Fibroblast of the aortic adventitia (primary cell): ENCODE measurements around the gene BIK. TPM values are rescaled to one million over a fixed set of nuclear protein-coding genes. Genes with fewer than 3 reads are reported as not detected.

Experiments used
- DNase-seq: peaks from one replicate; pipeline ENCODE4 v3.0.0-alpha.2; 2010; ENCODE audit warnings: low read depth
- H3K4me3 ChIP-seq: 2 replicates; pipeline ENCODE4 v1.5.1; 2011; ENCODE audit warnings: low read depth, mild to moderate bottlenecking, control low read depth, low read length, moderate library complexity
- CTCF ChIP-seq: IDR thresholded peaks from 2 replicates; pipeline ENCODE4 v1.5.1; 2011; ENCODE audit warnings: mild to moderate bottlenecking, low read length, control low read depth, inconsistent platforms; ENCODE audit not compliant: insufficient read depth
- total RNA-seq: library from RNA; depleted of rRNA; stranded (reverse); fragments of >200 nt; gene quantifications from 2 replicates; pipeline ENCODE4 v1.2.3, GENCODE V29; 2012; ENCODE audit warnings: low replicate concordance

Gene BIK
- total RNA-seq, 1 donor, result not detected

- no peak overlapping the region for H3K4me3 ChIP-seq
- TF ChIP-seq CTCF, result no peak
- DNase-seq, result no peak
These were observed 37.3 kb downstream of the BIK start for GRCh38 chr22:43147821-43148220.

- H3K4me3 ChIP-seq, result no peak overlapping the region
- DNase-seq, result no peak
- TF ChIP-seq CTCF, result no peak
These were observed 38.0 kb downstream of the BIK start for GRCh38 chr22:43148581-43148980.

- DNase-seq, result no peak
- TF ChIP-seq CTCF, result no peak
- peak overlapping the region; percentile 80 for H3K4me3 ChIP-seq
These were observed 40.2 kb downstream of the BIK start for GRCh38 chr22:43150731-43151206.

- peak; percentile 29 for DNase-seq
- H3K4me3 ChIP-seq, result peak within 1 kb of the TSS; percentile 80
- no peak for TF ChIP-seq CTCF
These were observed 40.9 kb downstream of the BIK start, which contains the start of gene TSPO for GRCh38 chr22:43151251-43152002. TSPO (plus strand) TSS chr22:43151559; CDS start chr22:43159239, 7,680 bp downstream.

- peak overlapping the region; percentile 80 for H3K4me3 ChIP-seq
- TF ChIP-seq CTCF, result no peak
- DNase-seq, result no peak
These were observed 41.4 kb downstream of the BIK start for GRCh38 chr22:43152003-43152356.

GRCh38 chr22:43152357-43153071 is 42.0 kb downstream of the BIK start:
- peak overlapping the region; percentile 80 for H3K4me3 ChIP-seq
- no peak for TF ChIP-seq CTCF
- DNase-seq, result peak; percentile 56
